ENCODE data around the gene GALNT7.
"Not testable (repeated sequence)": the region's sequence is repeated elsewhere in the genome, so short reads cannot be mapped to it uniquely, and the experiment has no call there.

The GALNT7 gene

GRCh38 chr4:173165706-173166105 lies 2.9 kb upstream of the GALNT7 start:
- no peak for DNase-seq (ENCODE audit: low read depth, low spot score)

DNA sequence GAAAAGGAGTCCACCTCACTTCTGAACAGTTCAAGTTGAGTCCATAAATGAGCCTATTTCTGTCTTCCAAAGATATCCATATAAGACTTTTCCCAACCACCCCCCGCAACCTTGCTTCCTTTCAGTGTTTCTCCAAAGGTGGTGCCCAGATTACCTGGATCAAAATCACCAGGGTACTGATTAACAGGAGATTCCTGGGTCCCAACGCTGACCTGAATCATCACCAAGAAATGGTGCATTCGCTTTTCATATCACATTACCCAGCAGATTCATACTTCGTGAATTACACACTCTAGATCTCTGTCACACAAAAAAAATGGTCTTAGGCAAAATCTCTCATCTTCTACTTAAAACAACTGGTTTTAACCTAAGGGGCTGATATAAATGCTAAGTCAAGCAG lies 2.1 kb upstream of the GALNT7 start:
- no peak for DNase-seq (ENCODE audit: low read depth, low spot score)

DNA sequence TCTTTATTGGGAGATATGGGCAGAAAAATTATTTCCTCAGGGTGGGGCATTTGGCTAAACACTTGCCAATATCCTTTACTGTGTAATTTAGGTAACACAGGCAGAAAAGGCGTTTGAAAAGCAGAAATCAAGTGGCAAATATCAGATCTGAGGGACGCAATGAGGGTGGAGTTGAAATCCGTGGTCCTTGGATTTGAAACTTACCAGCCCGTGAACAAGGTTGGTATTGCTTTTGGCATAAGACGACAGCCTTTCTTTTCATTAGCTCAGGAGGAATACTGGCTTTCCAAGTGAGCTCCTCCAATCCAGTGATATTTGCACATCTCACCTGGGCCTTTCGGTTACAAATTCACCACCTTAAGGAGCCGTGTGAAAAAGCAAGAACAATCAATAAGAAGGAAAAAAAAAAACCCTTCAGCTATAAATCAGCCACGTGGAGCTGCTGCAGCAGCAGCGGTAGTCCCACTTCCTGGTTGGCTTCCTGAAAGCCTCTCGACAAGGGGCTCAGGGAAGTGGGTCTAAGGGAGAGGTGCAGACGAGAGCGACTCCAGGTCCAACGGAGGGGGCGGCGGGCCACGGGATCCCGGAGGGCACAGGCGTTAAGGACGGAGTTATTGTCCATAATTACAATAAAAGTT lies 734 bp upstream of the GALNT7 start:
- peak; percentile 76 for DNase-seq (ENCODE audit: low read depth, low spot score)

DNA sequence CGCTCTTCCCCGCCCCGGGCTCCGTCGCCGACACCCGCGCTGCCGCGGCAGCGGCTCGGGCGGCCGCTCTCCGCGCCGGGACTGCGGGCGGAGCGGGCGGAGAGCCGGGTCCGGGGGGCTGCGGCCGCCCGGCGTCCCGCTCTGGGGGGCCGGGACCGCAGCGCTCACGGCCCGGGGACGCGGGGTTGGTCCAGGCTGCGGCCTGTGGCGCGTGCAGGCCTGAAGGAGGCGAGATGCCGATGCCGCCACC lies 492 bp downstream of the GALNT7 start:
- DNase-seq (ENCODE audit: low read depth, low spot score), result no peak

GRCh38 chr4:173169428-173170181 lies 994 bp downstream of the GALNT7 start:
- DNase-seq (ENCODE audit: low read depth, low spot score), result peak; percentile 70

DNA sequence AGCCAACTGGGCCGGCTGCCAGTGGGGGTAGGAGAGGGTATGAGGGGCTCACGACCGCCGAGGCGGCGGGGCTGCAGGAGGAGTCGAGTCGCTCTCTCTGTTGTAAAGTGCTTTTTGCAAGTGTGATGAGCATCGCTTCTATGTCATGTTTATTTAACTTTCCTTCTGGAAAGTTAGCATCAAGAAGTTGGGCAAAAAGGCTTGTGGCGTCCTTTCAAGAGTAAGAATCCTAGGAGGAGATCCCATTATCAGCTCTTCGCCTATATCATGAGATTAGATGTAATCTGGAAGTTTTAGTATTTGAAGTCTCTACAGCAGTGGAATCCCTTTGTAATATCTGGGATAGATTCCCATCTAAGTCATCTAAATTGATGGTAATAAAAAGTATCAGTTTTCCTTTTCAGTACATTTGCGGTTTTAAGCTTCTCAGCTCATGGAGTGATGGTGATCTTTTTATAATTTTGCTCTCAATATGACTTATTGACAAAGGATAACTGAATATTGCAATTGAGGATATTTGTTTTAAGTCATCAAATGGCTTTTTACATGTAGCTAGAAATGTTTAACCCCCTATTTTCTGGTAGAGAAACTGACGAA lies 1.7 kb downstream of the GALNT7 start:
- DNase-seq (ENCODE audit: low read depth, low spot score), result no peak

DNA sequence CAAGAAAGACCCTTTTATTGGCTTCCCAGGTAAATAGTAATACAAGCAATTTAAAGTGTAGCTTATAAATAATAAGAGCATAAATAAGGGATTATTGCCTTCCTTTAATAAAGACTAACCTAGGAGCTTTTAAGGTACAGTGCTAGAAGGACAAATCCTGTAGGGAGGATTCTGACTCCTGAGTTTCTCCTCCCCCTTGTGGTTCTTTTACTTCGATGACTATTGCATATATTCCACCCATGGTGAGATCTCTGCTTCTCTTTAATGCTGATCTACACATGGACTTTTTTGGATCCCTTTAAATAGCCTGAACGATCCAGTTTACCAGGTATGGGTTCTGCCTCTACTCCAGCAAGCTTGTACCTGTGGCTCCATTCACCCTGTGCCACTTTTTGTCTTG lies 2.5 kb downstream of the GALNT7 start:
- no peak for DNase-seq (ENCODE audit: low read depth, low spot score)

- DNase-seq (ENCODE audit: low read depth, low spot score), result no peak
Measured at GRCh38 chr4:173171987-173172386, 3.4 kb downstream of the GALNT7 start.

DNA sequence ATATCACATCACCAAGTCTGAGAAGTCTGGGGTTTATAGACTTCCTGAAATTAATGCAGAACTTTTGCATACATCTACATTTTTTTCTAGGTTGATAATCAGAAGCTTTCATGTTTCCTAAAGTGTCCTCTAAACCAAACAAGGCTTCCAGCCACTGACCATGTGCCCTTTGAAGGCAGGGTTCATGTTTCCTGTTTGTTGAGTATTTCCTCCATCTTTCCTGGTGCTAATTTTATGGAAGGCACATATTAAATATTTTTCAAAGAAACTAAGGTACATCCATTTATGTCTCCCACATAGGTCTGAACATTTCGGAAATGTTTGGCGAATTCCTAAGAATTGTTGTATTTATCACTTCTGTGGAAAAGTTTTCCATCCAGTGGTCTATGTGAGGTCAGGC lies 5.6 kb downstream of the GALNT7 start:
- DNase-seq (ENCODE audit: low read depth, low spot score), result no peak

- DNase-seq (ENCODE audit: low read depth, low spot score), result no peak
Measured at GRCh38 chr4:173174594-173175012, 6.0 kb downstream of the GALNT7 start.

DNA sequence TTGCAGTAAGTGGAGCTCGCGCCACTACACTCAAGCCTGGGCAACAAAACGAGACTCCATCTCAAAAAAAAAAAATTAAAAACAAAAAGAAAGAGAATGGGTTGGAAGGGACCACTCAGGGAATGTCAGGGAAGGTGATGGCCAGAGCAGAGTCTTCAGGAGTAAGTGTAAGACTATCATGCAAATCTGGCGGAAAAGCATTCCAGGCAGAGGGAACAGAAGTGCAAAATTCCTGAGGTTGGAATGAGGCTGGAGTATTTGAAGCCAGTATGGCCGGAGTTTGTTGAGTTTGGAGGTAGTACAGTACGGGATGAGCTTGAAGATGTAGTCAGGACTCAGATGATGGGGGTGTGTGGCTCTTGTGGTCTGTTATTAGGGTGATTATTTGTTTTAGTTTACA lies 7.4 kb downstream of the GALNT7 start:
- no peak for DNase-seq (ENCODE audit: low read depth, low spot score)

DNA sequence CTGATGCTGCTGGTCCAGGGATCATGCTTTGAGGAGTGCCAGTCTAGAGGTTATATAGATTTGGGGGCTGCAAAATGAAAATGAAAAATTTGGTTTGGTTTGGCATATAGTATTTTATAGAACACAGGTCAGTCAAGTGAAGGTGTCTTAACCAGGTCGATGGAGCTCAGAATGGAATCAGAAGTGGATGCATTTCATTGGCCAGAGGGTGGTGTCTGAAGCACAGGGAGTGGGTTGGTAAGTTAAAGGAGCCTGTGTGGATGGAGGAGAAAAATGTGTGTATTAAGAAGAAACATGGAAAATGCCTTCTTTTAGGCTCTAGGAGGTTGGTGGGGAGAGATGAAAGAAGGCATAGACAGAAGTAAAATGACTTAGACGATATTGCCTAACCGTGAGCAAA lies 8.6 kb downstream of the GALNT7 start:
- DNase-seq (ENCODE audit: low read depth, low spot score), result no peak

DNA sequence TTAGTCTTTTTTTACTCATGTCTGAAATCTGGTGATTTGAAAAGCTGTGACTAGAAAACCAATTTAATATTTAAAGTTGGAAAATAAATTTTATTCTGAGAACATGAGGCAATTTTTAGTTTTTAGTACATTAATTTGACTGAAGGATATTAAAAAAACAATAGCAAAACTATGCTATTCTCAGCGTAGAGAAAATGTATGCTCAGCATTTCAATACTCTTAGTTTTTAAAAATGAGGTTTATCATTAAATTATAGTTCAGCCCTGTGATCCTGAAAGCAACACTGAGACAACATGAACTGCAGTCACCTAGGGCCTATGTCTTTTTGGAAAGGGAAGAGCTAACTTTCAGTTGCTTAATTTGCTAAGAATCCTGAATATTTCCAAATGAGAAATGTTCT lies 9.5 kb downstream of the GALNT7 start:
- DNase-seq (ENCODE audit: low read depth, low spot score), result no peak

GRCh38 chr4:173181848-173182247 lies 13.2 kb downstream of the GALNT7 start:
- no peak for DNase-seq (ENCODE audit: low read depth, low spot score)

DNA sequence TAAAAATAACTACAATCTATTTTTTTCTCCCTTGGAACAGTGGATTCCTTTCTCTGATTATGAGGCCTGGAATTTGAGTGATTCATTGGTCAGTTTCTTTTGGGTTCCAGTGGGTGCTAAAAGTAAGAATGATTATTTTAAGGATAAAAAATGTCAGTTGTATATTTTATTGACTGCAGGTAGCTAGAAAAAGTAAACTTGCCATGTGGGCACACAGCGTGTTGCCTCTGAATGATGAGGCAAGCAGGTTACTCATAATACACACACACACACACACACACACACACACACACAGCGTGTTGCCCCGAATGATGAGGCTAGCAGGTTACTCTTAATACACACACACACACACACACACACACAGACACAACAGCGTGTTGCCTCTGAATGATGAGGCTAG lies 13.8 kb downstream of the GALNT7 start:
- DNase-seq (ENCODE audit: low read depth, low spot score), result no peak

DNA sequence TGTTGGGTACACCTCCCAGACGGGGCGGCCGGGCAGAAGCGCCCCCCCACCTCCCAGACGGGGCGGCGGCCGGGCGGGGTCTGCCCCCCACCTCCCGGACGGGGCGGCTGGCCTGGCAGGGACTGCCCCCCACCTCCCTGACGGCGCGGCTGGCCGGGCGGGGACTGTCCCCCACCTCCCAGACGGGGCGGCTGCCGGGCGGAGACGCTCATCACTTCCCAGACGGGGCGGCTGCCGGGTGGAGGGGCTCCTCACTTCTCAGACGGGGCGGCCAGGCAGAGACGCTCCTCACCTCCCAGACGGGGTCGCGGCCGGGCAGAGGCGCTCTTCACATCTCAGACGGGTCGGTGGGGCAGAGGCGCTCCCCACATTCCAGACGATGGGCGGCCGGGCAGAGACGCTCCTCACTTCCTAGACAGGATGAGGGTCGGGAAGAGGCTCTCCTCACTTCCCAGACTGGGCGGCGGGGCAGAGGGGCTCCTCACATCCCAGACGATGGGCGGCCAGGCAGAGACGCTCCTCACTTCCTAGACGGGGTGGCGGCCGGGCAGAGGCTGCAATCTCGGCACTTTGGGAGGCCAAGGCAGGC lies 15.1 kb downstream of the GALNT7 start:
- DNase-seq (ENCODE audit: low read depth, low spot score), result not testable (repeated sequence)

- DNase-seq (ENCODE audit: low read depth, low spot score), result no peak
Measured at GRCh38 chr4:173185847-173186510, 17.4 kb downstream of the GALNT7 start.

- no peak for DNase-seq (ENCODE audit: low read depth, low spot score)
Measured at GRCh38 chr4:173187732-173188131, 19.1 kb downstream of the GALNT7 start.

- no peak for DNase-seq (ENCODE audit: low read depth, low spot score)
Measured at GRCh38 chr4:173188648-173189047, 20.0 kb downstream of the GALNT7 start.

DNA sequence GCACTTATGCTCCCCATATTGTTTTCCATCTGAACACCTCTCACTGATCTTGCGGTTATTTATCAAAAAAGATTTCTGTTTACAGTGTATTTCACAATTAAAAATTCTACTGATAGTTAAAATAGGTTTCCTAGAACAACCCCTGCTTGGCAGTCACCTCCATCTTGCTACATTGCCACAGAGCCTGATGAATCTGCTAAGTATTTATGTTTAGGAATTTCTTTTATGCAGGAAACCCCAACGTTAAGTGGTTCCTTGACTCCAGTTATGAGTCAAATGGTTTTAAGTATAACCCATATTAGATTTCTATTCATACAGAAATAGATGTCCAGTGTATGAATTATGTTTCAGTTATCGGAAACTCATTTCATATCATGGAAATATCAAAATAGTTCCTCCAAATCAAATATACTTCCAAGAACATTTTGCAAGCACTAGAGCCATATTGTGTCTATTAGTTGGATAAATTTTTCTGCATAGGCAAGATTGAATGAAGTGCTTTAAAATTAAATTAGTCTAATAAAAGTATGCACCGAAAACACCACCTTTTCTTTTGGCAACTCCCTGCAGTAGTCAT lies 20.6 kb downstream of the GALNT7 start:
- no peak for DNase-seq (ENCODE audit: low read depth, low spot score)

DNA sequence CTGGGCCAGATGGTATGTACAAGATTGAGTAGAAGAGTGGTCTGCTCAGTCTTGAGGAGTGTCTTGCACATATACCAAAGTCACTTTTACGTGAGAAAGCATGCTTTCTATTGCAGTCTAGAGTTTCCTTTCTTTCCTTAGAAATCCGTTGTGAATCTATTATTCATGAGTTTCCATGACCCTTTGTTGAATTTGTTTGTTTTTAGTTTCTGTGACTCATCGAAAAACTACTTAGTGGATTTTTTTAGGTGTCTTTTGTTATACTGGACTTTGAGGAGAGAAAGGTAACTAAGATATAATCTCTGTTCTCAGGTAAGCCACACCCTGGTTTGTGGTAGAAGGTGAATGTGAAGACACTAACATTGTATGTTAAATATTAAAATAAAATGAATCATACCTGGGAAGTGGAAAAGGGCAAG lies 23.0 kb downstream of the GALNT7 start:
- no peak for DNase-seq (ENCODE audit: low read depth, low spot score)
